CD14-positive monocyte (primary cell): ENCODE measurements around the gene AADAC. TPM values are rescaled to one million over a fixed set of nuclear protein-coding genes. Genes with fewer than 3 reads are reported as not detected.

Experiments
- DNase-seq, 3 donors: peaks; one replicate each; pipeline ENCODE4 v3.0.0-alpha.2; 2011 to 2022
- H2AFZ ChIP-seq: 2 replicates; pipeline ENCODE4 v1.6.0; 2012; ENCODE audit warnings: mild to moderate bottlenecking, low read depth, low read length, inconsistent platforms; ENCODE audit not compliant: insufficient read depth, poor library complexity, severe bottlenecking
- H3K27ac ChIP-seq, 2 donors: 1 replicate in 1 of 2; 2 replicates in 1 of 2; pipeline ENCODE4 v1.5.1; 2012 to 2013; ENCODE audit warnings: low read length in 2 of 2, control low read depth in 1 of 2, inconsistent platforms in 1 of 2, low read depth in 1 of 2, mild to moderate bottlenecking in 1 of 2
- H3K27me3 ChIP-seq, 2 donors: one replicate each; pipeline versions ENCODE4 v1.6.0 to v1.6.1; 2011 to 2013; ENCODE audit warnings: low read length in 2 of 2; ENCODE audit not compliant: control insufficient read depth in 2 of 2, insufficient read depth in 2 of 2
- H3K36me3 ChIP-seq, 2 donors: replicated peaks in 1 of 2; 1 replicate in 1 of 2; 2 replicates in 1 of 2; pipeline versions ENCODE4 v1.5.1 to v1.6.1; 2012 to 2013; ENCODE audit warnings: low read length in 2 of 2, control low read depth in 1 of 2, inconsistent platforms in 1 of 2, mild to moderate bottlenecking in 1 of 2; ENCODE audit not compliant: insufficient read depth in 2 of 2, control insufficient read depth in 1 of 2
- H3K4me1 ChIP-seq, 2 donors: 1 replicate in 1 of 2; 2 replicates in 1 of 2; pipeline versions ENCODE4 v1.5.1 to v1.6.1; 2012 to 2013; ENCODE audit warnings: low read length in 2 of 2, control low read depth in 1 of 2, inconsistent platforms in 1 of 2, mild to moderate bottlenecking in 1 of 2, moderate library complexity in 1 of 2; ENCODE audit not compliant: insufficient read depth in 2 of 2, control insufficient read depth in 1 of 2
- H3K4me2 ChIP-seq: replicated peaks from 2 replicates; pipeline ENCODE3; 2012; ENCODE audit warnings: low read length, moderate library complexity, mild to moderate bottlenecking; ENCODE audit not compliant: poor library complexity, severe bottlenecking; ENCODE audit errors: extremely low read depth
- H3K4me3 ChIP-seq, 3 experiments: fragments of 200-600 bp in 1 of 3; sonication (generic) in 1 of 3; replicated peaks in 1 of 3; 1 replicate in 2 of 3; 2 replicates in 1 of 3; pipeline ENCODE4 v1.5.1; 2011 to 2013; ENCODE audit warnings: low read length in 3 of 3, mild to moderate bottlenecking in 3 of 3, control low read depth in 2 of 3, low read depth in 2 of 3, inconsistent platforms in 1 of 3, moderate library complexity in 1 of 3
- H3K79me2 ChIP-seq: 2 replicates; pipeline ENCODE4 v1.6.0; 2012; ENCODE audit warnings: mild to moderate bottlenecking, control low read depth, inconsistent platforms, low read length, moderate library complexity; ENCODE audit not compliant: insufficient read depth
- H3K9ac ChIP-seq: 2 replicates; pipeline ENCODE4 v1.6.0; 2017; ENCODE audit warnings: low read length, mild to moderate bottlenecking; ENCODE audit not compliant: insufficient read depth, poor library complexity, severe bottlenecking
- H3K9me3 ChIP-seq, 2 donors: replicated peaks in 1 of 2; 1 replicate in 1 of 2; 2 replicates in 1 of 2; pipeline versions ENCODE4 v1.5.1 to v1.6.1; 2012 to 2013; ENCODE audit warnings: low read length in 2 of 2, control low read depth in 1 of 2; ENCODE audit not compliant: control insufficient read depth in 1 of 2, insufficient read depth in 1 of 2
- H4K20me1 ChIP-seq: 2 replicates; pipeline ENCODE4 v1.6.0; 2012; ENCODE audit warnings: mild to moderate bottlenecking, low read length, control low read depth, moderate library complexity; ENCODE audit not compliant: insufficient read depth
- H3K27ac Mint-ChIP-seq, 7 donors: one replicate each; pipeline ENCODE4 v1.8.0; 2020; ENCODE audit warnings: mild to moderate bottlenecking in 7 of 7, mixed read lengths in 7 of 7, moderate library complexity in 6 of 7, inconsistent platforms in 2 of 7
- H3K27me3 Mint-ChIP-seq, 3 donors: one replicate each; pipeline ENCODE4 v1.8.0; 2021 to 2022; ENCODE audit warnings: low read depth in 3 of 3, mild to moderate bottlenecking in 3 of 3, mixed read lengths in 3 of 3, moderate library complexity in 3 of 3, inconsistent platforms in 1 of 3
- H3K36me3 Mint-ChIP-seq, 2 donors: one replicate each; pipeline ENCODE4 v1.8.0; 2020; ENCODE audit warnings: mixed read lengths in 2 of 2, inconsistent platforms in 1 of 2, mild to moderate bottlenecking in 1 of 2
- H3K4me1 Mint-ChIP-seq: one replicate; pipeline ENCODE4 v1.8.0; 2020; ENCODE audit warnings: mild to moderate bottlenecking, mixed read lengths
- H3K4me3 Mint-ChIP-seq, 2 donors: one replicate each; pipeline ENCODE4 v1.8.0; 2020; ENCODE audit warnings: mild to moderate bottlenecking in 2 of 2, mixed read lengths in 2 of 2, moderate library complexity in 1 of 2
- H3K9me3 Mint-ChIP-seq, 7 donors: one replicate each; pipeline ENCODE4 v1.8.0; 2020 to 2022; ENCODE audit warnings: mixed read lengths in 7 of 7, mild to moderate bottlenecking in 6 of 7, moderate library complexity in 6 of 7, inconsistent platforms in 2 of 7
- WGBS: methylation state at CpG from one replicate; pipeline ENCODE4 v1.1.5; 2013; ENCODE audit warnings: missing lambda C conversion rate; ENCODE audit not compliant: insufficient coverage; 5-methylcytosine and 5-hydroxymethylcytosine counted together
- intact Hi-C, 2 donors: fragments of 100-400 bp; cut with micrococcal nuclease; formaldehyde crosslinking; loops; one replicate each; pipeline versions ENCODE4 v1.15.0 to v1.15.1; 2023
- polyA plus RNA-seq, 3 donors: library from polyadenylated mRNA; depleted of rRNA in 1 of 3; unstranded in 2 of 3; stranded (reverse) in 1 of 3; fragments of 300-500 nt in 2 of 3; fragments of >200 nt in 1 of 3; fragmentation: Illumina TruSeq in 2 of 3; gene quantifications; 1 replicate in 2 of 3; 2 replicates in 1 of 3; pipeline ENCODE4 v1.2.3, GENCODE V29; 2012 to 2021
- TF ChIP-seq, protein P1 (sequence below): fragments of 200-600 bp; IDR thresholded peaks from one replicate; pipeline ENCODE4 v1.8.0; 2022; ENCODE audit warnings: antibody characterized with exemption, mild to moderate bottlenecking

Gene AADAC
- polyA plus RNA-seq, 3 donors = not detected

DNA sequence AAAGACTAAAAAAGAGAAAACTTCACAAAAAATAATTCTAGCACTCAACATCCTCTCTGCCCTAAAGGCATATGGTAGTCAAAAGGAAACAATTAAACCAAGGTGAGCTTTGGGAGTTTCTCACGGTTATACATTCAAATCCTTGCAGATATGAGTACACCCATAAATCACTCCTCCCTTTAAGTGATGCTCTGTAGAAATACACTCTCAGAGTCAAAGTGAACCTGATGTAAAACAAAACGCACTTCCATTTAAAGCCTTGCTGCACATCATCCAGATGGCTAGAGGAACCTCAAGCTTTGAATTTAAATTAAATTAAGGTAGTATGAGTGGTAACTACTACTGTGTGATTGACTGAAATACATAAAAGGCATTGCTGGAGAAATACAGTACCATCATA, 36.0 kb upstream of the AADAC start:
- no peaks in the 10 kb centered on the region for H4K20me1 ChIP-seq
- intact Hi-C loops = no loop called here
- peaks cover 9% of the 10 kb centered on the region for H3K4me1 Mint-ChIP-seq
- peaks cover 0 to 3% of the 10 kb centered on the region in 2 donors for H3K4me1 ChIP-seq
- H3K27me3 ChIP-seq = no peaks in the 10 kb centered on the region
- no peak overlapping the region for H3K27ac Mint-ChIP-seq
- no peak overlapping the region for H2AFZ ChIP-seq
- TF ChIP-seq, protein P1, sequence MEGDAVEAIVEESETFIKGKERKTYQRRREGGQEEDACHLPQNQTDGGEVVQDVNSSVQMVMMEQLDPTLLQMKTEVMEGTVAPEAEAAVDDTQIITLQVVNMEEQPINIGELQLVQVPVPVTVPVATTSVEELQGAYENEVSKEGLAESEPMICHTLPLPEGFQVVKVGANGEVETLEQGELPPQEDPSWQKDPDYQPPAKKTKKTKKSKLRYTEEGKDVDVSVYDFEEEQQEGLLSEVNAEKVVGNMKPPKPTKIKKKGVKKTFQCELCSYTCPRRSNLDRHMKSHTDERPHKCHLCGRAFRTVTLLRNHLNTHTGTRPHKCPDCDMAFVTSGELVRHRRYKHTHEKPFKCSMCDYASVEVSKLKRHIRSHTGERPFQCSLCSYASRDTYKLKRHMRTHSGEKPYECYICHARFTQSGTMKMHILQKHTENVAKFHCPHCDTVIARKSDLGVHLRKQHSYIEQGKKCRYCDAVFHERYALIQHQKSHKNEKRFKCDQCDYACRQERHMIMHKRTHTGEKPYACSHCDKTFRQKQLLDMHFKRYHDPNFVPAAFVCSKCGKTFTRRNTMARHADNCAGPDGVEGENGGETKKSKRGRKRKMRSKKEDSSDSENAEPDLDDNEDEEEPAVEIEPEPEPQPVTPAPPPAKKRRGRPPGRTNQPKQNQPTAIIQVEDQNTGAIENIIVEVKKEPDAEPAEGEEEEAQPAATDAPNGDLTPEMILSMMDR = no peak
- H3K27me3 Mint-ChIP-seq = peaks cover 0 to 3% (median 1%) of the 10 kb centered on the region in 3 donors
- H3K27ac ChIP-seq = no peak overlapping the region
- H3K4me3 Mint-ChIP-seq = no peak overlapping the region
- no peaks in the 10 kb centered on the region for H3K9me3 ChIP-seq
- no peak overlapping the region for H3K9ac ChIP-seq
- no peaks in the 10 kb centered on the region for H3K36me3 ChIP-seq
- H3K79me2 ChIP-seq = no peaks in the 10 kb centered on the region
- DNase-seq = no peak
- WGBS = no CpG with 5 or more reads among the region's 2 CpGs
- H3K36me3 Mint-ChIP-seq = no peaks in the 10 kb centered on the region
- H3K4me3 ChIP-seq = no peak overlapping the region
- H3K4me2 ChIP-seq = no peak overlapping the region
- H3K9me3 Mint-ChIP-seq = peaks cover 0 to 2% (median 0%) of the 10 kb centered on the region in 7 donors

DNA sequence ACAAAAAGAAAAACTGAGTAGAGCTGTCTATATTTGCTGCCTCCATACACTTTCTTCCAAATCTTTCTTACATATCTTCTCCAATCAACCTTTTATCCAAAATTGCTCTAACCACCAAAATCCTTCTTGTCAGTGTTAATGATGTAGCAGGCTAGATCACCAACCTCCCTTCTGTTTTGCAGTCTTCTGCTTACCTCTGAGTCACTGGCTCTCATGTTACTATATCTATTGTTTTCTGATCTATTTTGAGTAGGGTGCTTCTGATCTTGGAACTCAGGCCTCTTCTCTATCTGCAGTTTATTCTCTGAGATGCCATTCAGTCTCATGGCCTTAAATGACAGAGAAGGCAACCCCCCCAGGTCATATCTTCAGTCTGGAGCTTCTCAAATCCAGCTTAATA, 26.3 kb upstream of the AADAC start:
- TF ChIP-seq, protein P1 = no peak
- Mint-ChIP-seq H3K27me3 (no peaks in the 10 kb centered on the region), H3K4me1 (no peaks in the 10 kb centered on the region), H3K9me3 (peaks cover 0 to 8% (median 4%) of the 10 kb centered on the region in 7 donors), H3K36me3 (no peaks in the 10 kb centered on the region), H3K27ac (no peak overlapping the region), H3K4me3 (no peak overlapping the region)
- no peaks in the 10 kb centered on the region for H3K79me2 ChIP-seq
- no peaks in the 10 kb centered on the region for H4K20me1 ChIP-seq
- no peak overlapping the region for H3K27ac ChIP-seq
- H3K4me2 ChIP-seq = no peak overlapping the region
- H3K27me3 ChIP-seq = no peaks in the 10 kb centered on the region
- H3K9me3 ChIP-seq = peaks cover 0 to 4% of the 10 kb centered on the region in 2 donors
- H2AFZ ChIP-seq = no peak overlapping the region
- H3K4me3 ChIP-seq = no peak overlapping the region
- DNase-seq = no peak
- intact Hi-C loops = no loop called here
- no peaks in the 10 kb centered on the region for H3K4me1 ChIP-seq
- no peaks in the 10 kb centered on the region for H3K36me3 ChIP-seq
- no peak overlapping the region for H3K9ac ChIP-seq
